Bronchial smooth muscle cell (primary cell): Measurements from ENCODE around the gene CCDC177. TPM values are rescaled to one million over a fixed set of nuclear protein-coding genes. Genes with fewer than 3 reads are reported as not detected.

Source experiments
- total RNA-seq: library from RNA; depleted of rRNA; stranded (reverse); fragments of >200 nt; gene quantifications from 2 replicates; pipeline ENCODE4 v1.2.1, GENCODE V29; 2014

Gene CCDC177
- 0.09 TPM in 1 of 2 replicates, not detected in the other for total RNA-seq

GRCh38 chr14:69574263-69574953 is at the start of gene CCDC177:
CCDC177 (minus strand) TSS chr14:69574871; CDS start chr14:69573622, 1,249 bp downstream.

GRCh38 chr14:69611172-69612013 is 36.7 kb upstream of the CCDC177 start, which contains the start of gene SUSD6:
SUSD6 (plus strand) TSS chr14:69611596; CDS start chr14:69658593, 46,997 bp downstream.

Other genes starting within 250 kb of the CCDC177 start
- 226 and 389 TPM in 2 replicates for gene ERH, start 176.6 kb downstream of the CCDC177 start, total RNA-seq
- 76.0 and 84.9 TPM in 2 replicates for gene SLC39A9, start 176.2 kb downstream of the CCDC177 start, total RNA-seq
- gene PLEKHD1, start 90.1 kb downstream of the CCDC177 start, total RNA-seq: under 0.01 TPM in 2 replicates
- gene SUSD6, start 36.7 kb upstream of the CCDC177 start, total RNA-seq: 3.2 and 4.6 TPM in 2 replicates
- 137 and 273 TPM in 2 replicates for gene SRSF5, start 192.3 kb upstream of the CCDC177 start, total RNA-seq
- not detected in 2 replicates for gene SLC10A1, start 222.4 kb upstream of the CCDC177 start, total RNA-seq